ENCODE data around the gene CCDC66.

The CCDC66 gene

GRCh38 chr3:56620371-56620770 is 63.4 kb downstream of the CCDC66 start:
- Histone ChIP-seq H3K27ac (ENCODE audit: extremely low read depth, low read depth, low read length) (no peak overlapping the region), H3K4me1 (ENCODE audit: control insufficient read depth, insufficient read depth, low read length) (no peaks in the 10 kb centered on the region), H3K4me3 (ENCODE audit: low read depth, low read length) (no peak overlapping the region), H3K9me3 (ENCODE audit: control insufficient read depth, insufficient read depth, low read depth, low read length) (no peaks in the 10 kb centered on the region), H3K36me3 (ENCODE audit: control insufficient read depth in 2 of 2, insufficient read depth in 1 of 2, low read length in 2 of 2) (peaks cover 44 to 94% of the 10 kb centered on the region in 2 experiments)
- TF ChIP-seq ZNF670 (tag by site-specific recombination; IDR thresholded peaks at IDR 0.05; ENCODE audit: low read depth): no peak
- TF ChIP-seq ZBTB10 (tag by site-specific recombination; IDR thresholded peaks at IDR 0.05): no peak
- no peak for TF ChIP-seq ZBTB8A (tag by site-specific recombination; IDR thresholded peaks at IDR 0.05)
- TF ChIP-seq ZNF426 (tag by site-specific recombination; IDR thresholded peaks at IDR 0.05): no peak
- TF ChIP-seq ZNF654 (tag by site-specific recombination; IDR thresholded peaks at IDR 0.05; ENCODE audit: low read depth): no peak
- no peak for TF ChIP-seq FEZF1 (tag by site-specific recombination; IDR thresholded peaks at IDR 0.05)
- no peak for TF ChIP-seq HOXD13 (CRISPR knock-in tag; IDR thresholded peaks at IDR 0.05; ENCODE audit: borderline replicate concordance)
- TF ChIP-seq PATZ1 (tag by site-specific recombination; IDR thresholded peaks at IDR 0.05): no peak
- no peak for TF ChIP-seq KLF17 (tag by site-specific recombination; IDR thresholded peaks at IDR 0.05)
- TF ChIP-seq PRDM2 (tag by site-specific recombination; IDR thresholded peaks at IDR 0.05; ENCODE audit: borderline replicate concordance): no peak
- TF ChIP-seq OVOL3 (tag by site-specific recombination; IDR thresholded peaks at IDR 0.05): no peak
- no peak for TF ChIP-seq ZNF280D (tag by site-specific recombination; IDR thresholded peaks at IDR 0.05)
- TF ChIP-seq ZNF658 (tag by site-specific recombination; IDR thresholded peaks at IDR 0.05): no peak
- ChIA-PET CTCF (no interaction called here), POLR2A (no interaction called here)

All from HEK293 (cell line).